Stimulated activated CD8-positive, alpha-beta memory T cell treated with anti-CD3 and anti-CD28 coated beads, Interleukin-2, amount 100 ng/mL, for 48 hours (primary cell): Measurements from ENCODE around the gene LZTR1.

Experiments
- DNase-seq, 2 donors: peaks; one replicate each; pipeline ENCODE4 v3.0.0-alpha.2; 2020; ENCODE audit warnings: low read depth in 2 of 2

Gene LZTR1

DNA sequence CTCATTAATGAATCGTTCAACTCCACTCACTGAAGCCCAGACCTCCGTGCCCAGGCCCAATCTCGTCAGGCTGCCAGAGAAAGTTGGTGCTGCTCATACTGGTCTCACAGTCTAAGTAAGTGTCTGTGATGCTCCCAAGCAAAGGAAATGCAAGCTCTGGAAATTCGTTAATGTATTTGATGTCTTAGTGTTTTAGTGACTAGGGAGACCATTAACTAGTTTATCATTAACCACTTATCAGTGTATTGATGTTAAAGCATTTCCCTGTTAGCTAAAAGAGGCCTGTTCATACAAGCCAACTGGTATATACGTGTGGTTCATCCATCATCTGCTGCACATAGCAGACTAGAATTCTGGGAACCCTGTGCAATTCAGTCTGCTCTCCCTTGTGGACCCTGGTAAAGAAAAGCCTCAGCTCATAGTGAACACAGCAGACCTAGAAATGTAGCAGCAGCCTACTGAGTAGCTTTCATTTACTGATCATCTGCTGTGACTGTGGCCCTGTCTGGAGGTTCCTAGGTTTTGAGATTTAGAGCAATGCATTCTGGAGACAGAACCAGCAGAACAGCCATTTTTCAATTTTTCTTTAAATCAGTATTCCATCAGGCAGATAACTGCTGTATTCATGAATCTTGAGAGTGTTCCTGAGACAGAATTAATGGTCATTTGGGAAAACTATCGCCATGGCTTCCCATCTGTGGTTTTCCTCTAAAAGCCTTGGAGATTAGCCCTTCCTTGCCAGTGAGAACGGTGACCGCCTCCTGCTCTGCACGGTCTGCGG lies 30.8 kb upstream of the LZTR1 start:
- DNase-seq, result no peak

DNA sequence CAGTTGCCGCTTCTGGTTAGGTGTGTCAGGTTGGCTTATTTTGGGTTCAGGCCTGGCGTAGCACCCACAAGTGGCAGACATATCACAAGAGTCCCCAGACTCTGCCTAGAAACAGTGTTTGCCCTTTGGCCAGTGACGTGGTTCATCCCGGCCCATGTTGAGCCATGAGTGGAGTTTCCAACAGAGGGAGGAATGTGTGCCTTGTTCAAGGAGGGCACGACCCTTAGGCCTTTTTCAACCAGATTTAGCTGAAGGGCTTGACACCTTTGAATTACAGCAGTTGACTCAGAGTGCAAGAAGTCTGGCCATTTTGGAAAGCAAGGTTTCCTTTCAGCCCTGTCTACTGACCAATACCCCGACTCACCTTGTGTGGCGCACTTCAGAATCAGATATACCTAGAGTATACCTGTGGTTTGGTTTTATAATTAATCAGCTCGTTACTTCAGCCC lies 30.1 kb upstream of the LZTR1 start:
- DNase-seq, result no peak

DNA sequence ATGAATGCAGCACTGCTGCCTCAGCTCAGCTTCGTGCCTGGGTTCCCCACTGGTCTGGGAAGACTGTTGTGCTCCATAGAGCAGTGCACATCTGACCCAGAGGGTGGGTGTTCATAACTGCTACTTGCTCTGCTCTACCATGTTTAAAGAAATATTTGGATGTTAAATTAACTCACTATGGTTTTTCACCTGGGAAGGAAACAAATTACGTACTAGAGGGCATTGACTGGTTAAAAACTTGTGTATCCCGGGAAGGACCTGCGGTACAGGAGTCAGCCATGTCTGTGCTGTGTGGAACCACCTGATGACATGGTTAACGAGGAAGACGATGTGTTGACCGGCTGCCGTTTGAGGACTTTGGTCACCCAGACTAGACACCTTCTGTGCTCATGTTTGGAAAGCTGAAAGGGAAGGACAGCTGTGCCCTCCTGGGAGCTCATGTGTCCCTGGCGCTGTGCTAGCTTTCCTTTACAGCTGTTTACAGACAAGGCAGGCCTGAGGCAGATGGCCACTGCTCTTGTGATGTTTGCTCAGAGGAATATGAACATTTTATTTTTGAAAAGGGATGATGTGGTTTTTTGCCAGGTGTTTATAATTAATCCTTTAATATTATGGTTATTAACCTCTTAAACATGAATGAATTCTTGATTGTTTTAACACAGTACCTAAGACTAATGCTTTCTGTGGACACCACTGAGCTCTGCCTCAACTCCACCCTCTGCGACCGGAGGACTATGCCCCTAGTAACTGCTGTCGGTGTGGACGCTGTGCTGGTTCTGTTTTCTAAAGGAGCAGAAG lies 29.4 kb upstream of the LZTR1 start:
- DNase-seq, result no peak

DNA sequence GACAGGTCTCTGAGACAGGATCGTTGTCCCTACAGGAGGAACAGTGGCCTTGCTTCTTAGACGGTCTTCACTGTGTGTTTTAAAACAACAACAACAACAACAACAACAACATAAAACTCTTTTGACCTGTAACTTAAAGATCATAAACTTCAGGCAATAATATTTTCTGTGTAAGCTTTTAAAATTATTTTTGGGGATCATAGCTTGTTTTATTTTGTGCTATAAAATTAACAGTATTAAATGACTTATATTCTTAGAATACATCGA lies 28.8 kb upstream of the LZTR1 start:
- DNase-seq, result no peak

DNA sequence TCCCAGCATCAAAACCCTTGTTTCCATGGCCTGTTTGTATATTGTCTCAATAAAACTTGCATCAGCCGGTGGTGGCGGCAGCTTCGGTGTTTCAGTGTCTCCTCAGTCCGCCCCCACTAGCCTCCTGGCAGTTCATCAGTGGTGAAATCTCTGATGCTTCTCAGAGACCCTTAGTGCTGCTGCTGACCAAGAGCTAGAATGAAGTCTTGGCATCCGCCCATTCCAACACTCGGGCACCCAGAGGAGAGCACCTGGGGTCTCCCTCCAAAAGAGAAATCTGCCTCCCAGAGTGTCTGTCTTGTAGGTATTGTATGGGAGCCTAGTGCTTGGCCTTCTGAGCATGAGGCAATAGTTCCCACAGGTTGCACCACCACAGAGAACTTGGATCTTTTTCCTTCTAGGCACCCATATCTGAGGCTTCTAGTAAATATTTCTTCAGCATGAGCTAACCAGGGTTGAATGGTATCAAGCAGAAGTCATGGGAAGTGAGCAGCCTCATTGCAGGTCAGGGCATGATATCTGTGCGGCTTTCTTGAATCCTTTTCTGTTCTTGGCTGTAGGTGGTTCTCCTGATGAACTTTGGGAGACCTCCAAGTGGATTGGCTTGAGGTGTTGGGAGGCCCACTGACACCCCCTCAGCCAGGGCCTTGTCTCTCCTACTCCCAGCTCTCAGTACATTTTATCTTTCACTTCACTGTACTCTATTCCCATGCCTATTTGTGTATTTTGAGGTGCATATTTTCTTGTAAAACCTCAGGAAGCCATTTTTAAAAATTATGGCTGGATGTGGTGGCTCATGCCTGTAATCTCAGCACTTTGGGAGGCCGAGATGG lies 28.2 kb upstream of the LZTR1 start:
- no peak for DNase-seq

DNA sequence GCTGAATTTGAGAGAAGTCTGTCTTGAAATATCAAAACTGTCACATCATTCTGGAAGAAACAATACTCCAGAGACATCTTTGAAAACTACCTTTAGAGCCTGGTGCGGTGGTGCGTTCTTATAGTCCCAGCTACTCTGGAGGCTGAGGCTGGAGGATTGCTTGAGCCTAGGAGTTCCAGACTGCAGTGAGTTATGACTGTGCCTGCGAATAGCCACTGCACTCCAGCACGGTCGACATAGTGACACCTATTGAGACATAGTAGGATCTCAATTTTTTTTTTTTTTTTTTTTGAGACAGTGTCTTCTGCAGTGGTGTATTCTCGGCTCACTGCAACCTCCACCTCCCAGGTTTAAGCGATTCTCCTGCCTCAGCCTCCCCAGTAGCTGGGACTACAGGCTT lies 26.5 kb upstream of the LZTR1 start:
- DNase-seq, result no peak

DNA sequence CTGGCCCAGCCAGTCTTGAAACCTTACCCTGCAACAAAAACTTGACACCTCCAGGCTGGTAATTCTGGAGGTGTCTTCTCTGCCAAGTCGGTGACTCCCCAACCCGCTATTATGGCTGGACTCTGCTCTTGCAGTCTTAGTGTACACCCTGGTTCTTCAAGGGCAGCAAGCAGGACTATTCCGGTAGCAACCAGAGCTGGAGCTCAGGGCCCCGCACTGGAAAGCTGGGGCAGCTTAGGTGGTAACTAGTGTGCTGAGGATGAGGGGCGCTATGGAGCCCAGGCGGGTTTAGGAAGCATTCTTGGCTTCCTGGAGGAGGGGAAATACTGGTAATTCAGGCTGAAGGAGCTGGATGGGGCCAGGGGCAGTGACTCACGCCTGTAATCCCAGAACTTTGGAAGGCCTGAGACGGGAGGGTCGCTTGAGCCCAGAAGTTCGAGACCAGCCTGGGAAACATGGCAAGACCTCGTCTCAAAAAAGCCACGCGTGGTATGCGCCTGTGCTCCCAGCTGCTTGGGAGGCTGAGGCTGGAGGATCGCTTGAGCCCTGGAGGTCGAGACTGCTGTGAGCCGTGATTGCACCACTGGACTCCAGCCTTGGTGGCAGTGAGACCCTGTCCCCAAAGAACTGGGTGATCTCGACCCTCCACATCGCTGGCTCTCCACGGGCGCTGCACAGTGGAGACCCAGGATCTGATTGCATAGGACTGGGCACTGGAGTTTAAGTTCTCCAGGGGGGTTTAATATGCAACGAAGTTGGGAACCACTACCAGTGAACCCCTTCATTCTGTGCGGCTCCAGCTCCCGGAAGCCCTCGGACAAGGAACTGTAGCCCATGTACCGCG lies 25.6 kb upstream of the LZTR1 start:
- no peak for DNase-seq

DNA sequence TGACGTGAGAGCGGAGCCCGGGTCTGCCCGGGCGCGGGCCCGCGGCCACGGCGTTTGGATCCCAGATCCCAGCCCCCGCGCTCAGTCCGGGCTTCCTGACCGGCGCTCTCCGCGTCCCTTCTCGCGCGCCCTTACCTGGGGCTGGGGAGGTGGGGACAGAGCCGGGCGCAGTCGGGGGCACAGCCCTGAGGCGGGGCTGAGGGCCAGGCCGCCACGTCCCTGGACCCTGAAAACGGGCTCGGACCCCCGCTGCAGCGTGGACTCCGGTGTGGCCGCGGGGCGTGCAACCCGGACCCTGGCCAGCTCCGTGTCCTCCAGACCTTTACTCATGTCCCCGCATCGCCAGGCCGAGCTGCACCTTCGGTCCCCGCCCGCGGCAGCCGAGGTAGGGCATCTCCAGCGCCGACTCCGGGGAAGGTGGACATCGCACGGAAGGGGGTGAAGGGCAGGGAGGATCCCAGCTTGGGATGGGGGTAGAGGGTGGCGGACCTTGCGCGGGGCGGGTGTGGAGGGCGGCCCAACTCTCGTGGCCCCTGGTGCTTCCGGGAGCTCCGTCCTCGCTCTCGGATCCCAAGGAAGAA lies 24.9 kb upstream of the LZTR1 start:
- no peak for DNase-seq

DNA sequence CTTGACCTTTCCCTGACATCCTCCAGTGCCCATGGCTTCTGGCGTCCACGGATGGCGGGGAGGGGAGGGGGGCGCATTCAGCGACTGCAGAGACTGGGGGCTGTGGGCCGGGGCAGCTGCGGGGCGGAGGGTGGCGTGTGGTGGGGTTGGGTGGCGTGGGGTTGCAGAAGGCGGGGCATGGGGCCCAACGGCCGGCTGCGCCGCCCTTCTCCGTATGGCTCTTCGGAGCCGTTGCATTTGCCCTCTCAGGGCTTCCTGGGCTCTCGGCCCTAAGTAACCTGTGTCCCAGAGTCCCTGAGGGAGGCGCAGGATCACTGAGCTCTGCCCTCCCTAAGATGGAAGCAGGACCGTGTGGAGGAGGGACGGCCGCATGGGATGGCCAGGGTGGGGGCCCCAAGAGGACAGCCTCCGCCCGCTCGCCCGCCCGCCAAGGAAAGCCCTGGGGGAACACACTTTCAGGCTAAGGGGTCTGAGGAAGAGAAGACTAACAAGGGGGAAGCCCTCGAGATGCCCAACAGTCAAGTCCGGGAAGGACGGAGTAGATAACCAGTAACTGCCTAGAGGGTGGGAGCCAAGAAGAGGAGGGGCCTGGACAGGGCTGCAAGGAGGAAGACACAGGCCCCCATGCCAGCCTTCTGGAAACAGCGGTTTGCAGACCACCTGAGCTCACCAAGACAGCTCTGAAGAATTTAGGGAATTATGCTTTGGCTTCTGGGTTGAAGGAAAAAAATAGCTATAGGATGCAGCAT lies 24.2 kb upstream of the LZTR1 start:
- DNase-seq, result no peak

DNA sequence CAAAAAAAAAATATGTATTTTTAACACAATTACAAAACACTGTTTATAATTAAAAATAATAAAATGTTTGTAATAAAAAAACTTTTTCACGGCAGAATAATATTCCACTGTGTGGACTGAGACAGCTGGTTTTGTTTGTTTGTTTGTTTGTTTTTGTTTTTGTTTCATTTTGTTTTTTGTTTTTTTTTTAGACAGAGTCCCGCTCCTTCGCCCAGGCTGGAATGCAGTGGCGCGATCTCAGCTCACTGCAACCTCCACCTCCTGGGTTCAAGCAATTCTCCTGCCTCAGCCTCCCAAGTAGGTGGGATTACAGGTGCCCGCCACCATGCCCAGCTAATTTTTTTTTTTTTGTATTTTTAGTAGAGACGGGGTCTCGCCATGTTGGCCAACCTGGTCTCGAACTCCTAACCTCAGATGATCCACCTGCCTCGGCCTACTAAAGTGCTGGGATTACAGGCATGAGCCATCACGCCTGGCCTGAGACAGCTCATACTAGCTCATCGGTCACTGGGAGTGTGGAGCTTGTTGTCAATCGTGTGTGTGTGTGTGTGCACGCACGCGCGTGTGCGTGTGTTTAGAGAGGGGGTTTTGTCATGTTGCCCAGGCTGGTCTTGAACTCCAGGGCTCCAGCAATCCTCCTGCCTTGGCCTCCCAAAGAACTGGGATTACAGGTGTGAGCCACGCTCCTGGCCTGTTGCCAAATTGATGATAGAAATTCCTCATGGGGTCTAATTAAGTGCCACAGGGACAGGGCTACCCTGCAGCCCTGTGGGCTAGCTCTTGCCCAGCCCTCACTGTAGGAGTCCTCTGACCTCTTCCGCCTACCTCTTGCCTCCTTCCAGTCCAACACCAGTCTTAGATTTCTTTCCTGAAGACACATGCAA lies 22.3 kb upstream of the LZTR1 start:
- no peak for DNase-seq

DNA sequence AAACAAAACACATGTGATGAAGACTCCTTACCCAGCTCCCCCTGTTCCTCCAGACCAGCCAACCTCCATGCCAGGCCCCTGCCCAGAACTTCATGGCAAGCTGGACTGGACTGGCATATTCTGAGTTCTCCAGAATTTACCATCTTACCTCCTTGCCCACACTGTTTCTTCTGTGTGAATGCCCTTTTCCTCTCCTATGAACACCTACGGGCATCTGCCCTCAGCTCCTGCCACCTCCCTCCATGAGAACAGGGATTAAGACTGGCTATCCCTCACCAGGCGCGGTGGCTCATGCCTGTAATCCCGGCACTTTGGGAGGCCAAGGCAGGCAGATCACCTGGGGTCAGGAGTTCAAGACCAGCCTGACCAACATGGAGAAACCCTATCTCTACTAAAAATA lies 21.5 kb upstream of the LZTR1 start:
- no peak for DNase-seq

DNA sequence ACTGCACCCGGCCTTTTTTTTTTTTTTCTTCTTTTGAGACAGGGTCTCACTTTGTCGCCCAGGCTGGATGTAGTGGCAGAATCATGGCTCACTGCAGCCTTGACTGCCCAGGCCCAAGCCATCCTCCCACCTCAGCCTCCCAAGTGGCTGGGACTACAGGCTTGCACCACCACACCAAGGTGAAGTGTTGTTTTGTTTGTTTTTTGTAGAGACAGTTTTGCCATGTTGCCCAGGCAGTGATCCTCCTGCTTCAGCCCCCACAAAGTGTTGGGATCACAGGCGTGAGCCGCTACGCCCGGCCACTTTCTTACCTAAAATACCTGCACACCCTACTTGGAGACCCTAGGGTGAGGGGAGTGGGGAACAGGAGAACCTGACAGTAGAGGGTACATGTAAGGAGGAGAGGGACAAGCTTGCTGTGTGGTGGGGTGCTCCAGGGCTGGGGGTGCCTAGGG lies 19.6 kb upstream of the LZTR1 start:
- no peak for DNase-seq

DNA sequence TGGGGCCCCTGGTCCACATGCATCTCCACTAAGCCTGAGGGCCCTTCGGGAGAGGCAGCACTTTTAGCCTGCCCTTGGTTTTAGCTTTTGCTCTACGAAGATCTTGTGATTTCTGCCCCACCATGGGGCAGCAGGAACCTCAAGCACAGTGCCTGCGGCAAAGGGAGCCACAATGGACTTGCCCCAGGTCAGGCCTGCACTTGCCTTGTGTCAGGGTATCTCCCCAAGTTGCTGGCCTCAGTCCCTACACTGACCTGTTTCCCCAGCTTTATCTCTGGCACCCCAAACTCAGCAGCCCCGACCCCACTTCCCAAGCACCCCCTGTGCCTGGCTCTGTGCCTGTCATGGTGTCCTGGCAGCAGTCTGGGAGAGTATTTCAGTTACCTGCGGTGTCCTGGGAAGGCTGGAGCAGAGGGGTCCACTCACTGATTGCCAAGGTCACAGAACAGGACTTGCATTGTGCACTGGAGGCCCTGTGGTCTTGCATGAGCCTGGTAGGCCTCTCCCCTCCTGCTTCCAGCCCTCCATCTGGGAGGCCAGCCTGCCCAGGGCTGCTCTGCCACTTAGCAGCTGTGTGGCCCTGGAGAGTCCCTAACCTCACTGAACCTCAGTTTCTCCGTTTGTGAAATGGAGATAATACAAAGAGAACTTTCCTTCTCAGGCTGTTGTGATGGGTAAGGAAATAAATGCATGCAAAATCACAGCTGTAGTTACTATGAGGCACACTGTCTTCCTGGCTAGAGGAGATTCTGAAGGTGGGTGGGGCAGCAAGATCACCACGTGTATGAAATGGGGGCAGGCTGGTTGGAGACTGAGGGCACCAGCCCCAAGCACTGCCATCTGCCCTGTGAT lies 18.7 kb upstream of the LZTR1 start:
- no peak for DNase-seq

DNA sequence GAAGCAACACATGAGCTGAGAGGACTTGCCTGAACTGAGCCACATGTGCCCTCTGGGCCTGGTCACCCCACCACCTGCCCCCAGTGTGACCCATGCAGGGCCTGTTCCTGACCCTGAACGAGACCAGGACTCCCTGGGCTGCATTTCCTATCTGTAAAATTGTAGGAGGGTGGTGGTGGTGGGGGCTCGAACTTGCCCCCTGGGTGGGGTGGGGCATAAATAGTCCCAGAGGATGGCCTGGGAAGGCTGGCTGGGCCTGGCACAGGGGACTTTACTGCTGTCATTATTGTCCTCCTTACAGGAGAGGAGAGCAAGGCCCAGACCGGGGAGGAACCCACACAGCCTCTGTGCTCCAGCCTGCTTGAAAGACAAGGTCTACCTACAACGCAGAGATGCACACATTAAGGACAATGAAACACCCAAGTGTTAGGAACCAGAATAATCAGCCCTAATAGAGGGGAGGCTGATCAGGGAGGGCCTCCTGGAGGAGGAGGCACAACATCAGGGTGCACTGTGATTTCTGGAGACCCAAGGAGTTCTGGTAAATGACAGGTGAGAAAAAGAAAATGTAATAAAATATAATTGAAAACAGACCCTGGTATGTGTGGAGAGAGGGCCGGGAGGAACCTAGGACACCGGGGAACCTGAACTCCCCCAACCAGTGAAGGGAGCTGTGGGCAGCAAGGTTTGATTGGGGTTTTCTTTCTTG lies 17.9 kb upstream of the LZTR1 start:
- no peak for DNase-seq

DNA sequence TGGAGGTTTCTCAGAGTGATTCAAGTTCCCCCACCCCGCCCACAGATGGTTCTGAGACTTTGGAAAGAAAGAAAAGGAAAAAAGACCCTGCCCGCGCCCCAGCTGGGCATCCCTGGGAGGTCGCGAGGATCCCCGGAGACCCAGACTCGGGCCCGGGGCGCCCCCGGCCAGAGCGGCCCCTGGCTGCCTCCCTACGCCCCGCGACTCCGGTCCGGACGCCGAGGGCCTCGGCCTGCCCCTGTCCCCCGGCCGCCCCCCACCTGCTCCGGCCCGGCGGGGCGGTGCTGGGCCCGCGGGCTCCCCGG lies 17.3 kb upstream of the LZTR1 start:
- no peak for DNase-seq

DNA sequence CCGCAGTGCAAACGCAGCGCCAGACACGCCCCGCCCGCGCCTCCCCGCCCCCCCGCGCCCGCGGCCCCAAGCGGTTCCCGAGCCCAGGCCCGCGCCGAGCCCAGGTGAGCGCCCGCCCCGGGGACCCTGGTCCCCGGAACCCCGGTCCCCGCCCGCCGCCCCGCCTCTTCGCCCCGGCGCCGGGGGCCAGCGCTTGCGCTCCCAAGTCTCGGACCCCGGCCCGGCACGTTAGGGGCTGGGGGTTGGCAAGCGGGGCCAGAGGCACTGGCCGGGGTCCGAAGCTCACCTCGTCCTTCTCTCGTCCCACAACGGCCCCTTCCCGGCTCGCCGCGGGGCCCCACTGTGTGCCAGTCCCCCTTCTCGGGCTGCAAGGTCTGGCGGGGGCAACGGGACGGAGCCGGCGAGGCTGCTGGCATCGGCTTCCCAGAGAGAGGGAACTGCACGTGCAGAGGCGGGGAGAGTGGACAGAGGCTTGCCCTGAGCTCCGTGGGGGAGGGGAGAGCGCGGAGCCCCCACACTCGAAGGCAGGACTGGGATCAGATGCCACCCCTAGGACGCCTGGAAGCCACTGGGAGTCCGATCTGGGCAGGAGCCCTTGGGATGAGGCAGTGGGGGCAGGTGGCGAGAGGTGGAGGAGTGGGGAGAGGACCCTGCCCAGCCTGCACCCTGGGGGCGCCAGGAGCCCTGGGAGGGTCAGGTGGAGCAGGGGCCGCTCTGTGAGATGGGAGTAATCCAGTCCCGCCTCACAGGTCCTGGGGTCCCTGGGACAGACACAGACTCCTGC lies 16.8 kb upstream of the LZTR1 start:
- no peak for DNase-seq
